ENCODE measurements around the gene NALF2. TPM values are rescaled to one million over a fixed set of nuclear protein-coding genes. Genes with fewer than 3 reads are reported as not detected.

NALF2 gene
- total RNA-seq, 1 donor from 2014 or later, result not detected

GRCh38 chrX:69493193-69493592, 10.9 kb upstream of the NALF2 start:
- DNase-seq (no peak), ATAC-seq (peak; percentile 64)
- no peak overlapping the region for H3K27ac ChIP-seq
- H3K4me3 ChIP-seq, result no peak overlapping the region
- peaks cover 5% of the 10 kb centered on the region for H3K27me3 ChIP-seq
- TF ChIP-seq CTCF (IDR thresholded peaks at IDR 0.05), result no peak
- H3K36me3 ChIP-seq, result no peaks in the 10 kb centered on the region
- H3K9me3 ChIP-seq, result no peaks in the 10 kb centered on the region
- intact Hi-C loops (cut with DNase I), result no loop called here
- no peaks in the 10 kb centered on the region for H3K4me1 ChIP-seq

GRCh38 chrX:69493766-69494165, 10.4 kb upstream of the NALF2 start:
- Histone ChIP-seq H3K27ac (no peak overlapping the region), H3K9me3 (no peaks in the 10 kb centered on the region), H3K4me1 (no peaks in the 10 kb centered on the region), H3K27me3 (peaks cover 5% of the 10 kb centered on the region), H3K36me3 (no peaks in the 10 kb centered on the region), H3K4me3 (no peak overlapping the region)
- DNase-seq (no peak), ATAC-seq (no peak)
- no peak for TF ChIP-seq CTCF (IDR thresholded peaks at IDR 0.05)
- intact Hi-C loops (cut with DNase I), result no loop called here

DNA sequence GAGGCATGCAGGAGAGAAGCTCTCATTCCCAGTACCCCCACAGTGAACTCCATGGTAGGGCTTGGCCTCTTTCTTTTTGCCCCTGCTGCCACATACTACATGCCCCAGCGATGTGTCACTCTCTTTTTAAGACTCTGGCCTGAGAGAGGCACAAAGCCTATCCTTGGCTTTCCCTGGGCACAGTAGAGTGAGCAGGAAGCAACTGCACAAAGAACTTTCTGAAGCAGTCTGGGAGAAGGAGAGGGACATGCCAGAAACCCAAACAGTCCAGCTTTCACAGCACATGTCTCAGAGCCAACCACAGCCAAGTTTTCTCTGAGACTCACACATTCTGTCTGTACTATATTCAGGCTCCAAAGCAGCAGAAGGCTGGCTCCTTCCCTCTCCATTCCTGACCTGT, 7.9 kb upstream of the NALF2 start:
- Histone ChIP-seq H3K4me3 (no peak overlapping the region), H3K36me3 (no peaks in the 10 kb centered on the region), H3K27ac (no peak overlapping the region), H3K27me3 (no peaks in the 10 kb centered on the region), H3K4me1 (no peaks in the 10 kb centered on the region), H3K9me3 (no peaks in the 10 kb centered on the region)
- DNase-seq (no peak), ATAC-seq (no peak)
- intact Hi-C loops (cut with DNase I), result no loop called here
- TF ChIP-seq CTCF (IDR thresholded peaks at IDR 0.05), result no peak

DNA sequence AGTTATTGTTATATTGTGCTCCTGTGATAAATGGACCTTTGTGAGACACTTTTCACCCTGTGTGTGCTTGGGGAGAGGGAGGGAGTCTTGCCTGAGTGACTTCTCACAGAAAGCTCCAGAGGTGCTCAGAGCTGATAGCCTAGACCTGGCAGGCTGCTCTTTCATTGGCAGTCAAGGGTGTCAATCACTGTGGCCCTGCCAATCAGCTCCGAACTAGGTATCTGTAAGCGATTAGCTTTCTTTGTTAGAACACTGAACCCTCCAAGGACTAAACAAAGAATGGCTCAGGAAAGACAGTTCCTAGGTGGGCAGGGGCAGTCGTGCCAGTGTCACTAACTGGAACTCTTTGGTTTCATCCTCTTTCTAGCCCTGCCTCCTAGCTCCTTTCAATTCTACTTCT, 2.7 kb upstream of the NALF2 start:
- intact Hi-C loops (cut with DNase I), result no loop called here
- no peak for DNase-seq
- H3K4me3 ChIP-seq, result no peak overlapping the region
- no peak for ATAC-seq
- TF ChIP-seq CTCF (IDR thresholded peaks at IDR 0.05), result no peak
- no peaks in the 10 kb centered on the region for H3K9me3 ChIP-seq
- peaks cover 6% of the 10 kb centered on the region for H3K27me3 ChIP-seq
- H3K4me1 ChIP-seq, result no peaks in the 10 kb centered on the region
- H3K36me3 ChIP-seq, result no peaks in the 10 kb centered on the region
- no peak overlapping the region for H3K27ac ChIP-seq

- intact Hi-C loops (cut with DNase I), result no loop called here
- TF ChIP-seq CTCF (IDR thresholded peaks at IDR 0.05), result peak; percentile 11
- ATAC-seq, result peak; percentile 55
Measured at GRCh38 chrX:69503228-69503781, 821 bp upstream of the NALF2 start.

More at GRCh38 chrX:69503228-69503781, 821 bp upstream of the NALF2 start:
- Histone ChIP-seq H3K27ac (no peak overlapping the region), H3K9me3 (no peaks in the 10 kb centered on the region), H3K27me3 (peaks cover 12% of the 10 kb centered on the region), H3K36me3 (no peaks in the 10 kb centered on the region), H3K4me3 (no peak overlapping the region), H3K4me1 (no peaks in the 10 kb centered on the region)
- no peak for DNase-seq

Measured in upper lobe of right lung (tissue), 1 donor.